Tongue (tissue), 2 donors: ENCODE measurements around the gene EEF1A1. TPM values are rescaled to one million over a fixed set of nuclear protein-coding genes. Genes with fewer than 3 reads are reported as not detected.
"Not testable (repeated sequence)": the region's sequence is repeated elsewhere in the genome, so short reads cannot be mapped to it uniquely, and the experiment has no call there.

Experiments used
- DNase-seq: peaks from one replicate; pipeline ENCODE4 v3.0.0-alpha.2; 2015
- total RNA-seq: library from RNA; depleted of rRNA; stranded (reverse); fragments of >200 nt; gene quantifications from one replicate; pipeline ENCODE4 v1.2.3, GENCODE V29; 2014

Gene EEF1A1
- 17,231 TPM for total RNA-seq

GRCh38 chr6:73520688-73521350, at the start of gene EEF1A1:
EEF1A1 (minus strand) TSS chr6:73521032; CDS start chr6:73520026, 1,006 bp downstream.
- DNase-seq = peak; percentile 100

- DNase-seq = no peak
Observed at GRCh38 chr6:73569121-73569520, 48.3 kb upstream of the EEF1A1 start.

- no peak for DNase-seq
Observed at GRCh38 chr6:73566954-73567591, 46.2 kb upstream of the EEF1A1 start.

GRCh38 chr6:73566486-73566871, 45.6 kb upstream of the EEF1A1 start:
- DNase-seq = not testable (repeated sequence)

GRCh38 chr6:73565767-73566485, 45.1 kb upstream of the EEF1A1 start:
- no peak for DNase-seq

- no peak for DNase-seq
Observed at GRCh38 chr6:73564578-73565345, 43.9 kb upstream of the EEF1A1 start.

- DNase-seq = no peak
Observed at GRCh38 chr6:73562558-73562957, 41.7 kb upstream of the EEF1A1 start.

GRCh38 chr6:73560853-73561407, 40.1 kb upstream of the EEF1A1 start:
- no peak for DNase-seq

- no peak for DNase-seq
Observed at GRCh38 chr6:73560182-73560732, 39.4 kb upstream of the EEF1A1 start.

GRCh38 chr6:73559399-73559794, 38.6 kb upstream of the EEF1A1 start:
- not testable (repeated sequence) for DNase-seq

GRCh38 chr6:73558624-73559398, 38.0 kb upstream of the EEF1A1 start:
- no peak for DNase-seq

- peak; percentile 42 for DNase-seq
Observed at GRCh38 chr6:73556836-73557235, 36.0 kb upstream of the EEF1A1 start.

GRCh38 chr6:73555380-73555949, 34.6 kb upstream of the EEF1A1 start:
- DNase-seq = not testable (repeated sequence)

- DNase-seq = not testable (repeated sequence)
Observed at GRCh38 chr6:73551115-73551514, 30.3 kb upstream of the EEF1A1 start.

- DNase-seq = no peak
Observed at GRCh38 chr6:73548458-73549446, 27.9 kb upstream of the EEF1A1 start.

- no peak for DNase-seq
Observed at GRCh38 chr6:73547036-73547435, 26.2 kb upstream of the EEF1A1 start.

GRCh38 chr6:73542891-73543290, 22.1 kb upstream of the EEF1A1 start:
- no peak for DNase-seq

GRCh38 chr6:73542481-73542880, 21.6 kb upstream of the EEF1A1 start:
- DNase-seq = not testable (repeated sequence)

GRCh38 chr6:73538116-73538779, 17.4 kb upstream of the EEF1A1 start:
- DNase-seq = no peak
